Prostate gland (tissue), 2 donors: ENCODE results near the gene MYO6.

Source experiments
- POLR2A ChIP-seq: fragments of 450-650 bp; IDR thresholded peaks from one replicate; pipeline ENCODE4 v1.6.1; 2016; ENCODE audit warnings: antibody characterized with exemption, mild to moderate bottlenecking
- POLR2AphosphoS5 ChIP-seq: sonication (generic); formaldehyde crosslinking; IDR thresholded peaks from one replicate; pipeline ENCODE4 v1.6.1; 2017; ENCODE audit warnings: antibody characterized with exemption
- TF ChIP-seq, protein P1 (sequence below), 4 experiments: fragments of 200-600 bp in 2 of 4; fragments of 450-650 bp in 2 of 4; sonication (generic) in 2 of 4; IDR thresholded peaks; 1 replicate in 3 of 4; 2 replicates in 1 of 4; pipeline ENCODE4 v1.5.1; 2016 to 2019; ENCODE audit warnings: antibody characterized with exemption in 4 of 4, mild to moderate bottlenecking in 2 of 4, moderate library complexity in 2 of 4

DNA sequence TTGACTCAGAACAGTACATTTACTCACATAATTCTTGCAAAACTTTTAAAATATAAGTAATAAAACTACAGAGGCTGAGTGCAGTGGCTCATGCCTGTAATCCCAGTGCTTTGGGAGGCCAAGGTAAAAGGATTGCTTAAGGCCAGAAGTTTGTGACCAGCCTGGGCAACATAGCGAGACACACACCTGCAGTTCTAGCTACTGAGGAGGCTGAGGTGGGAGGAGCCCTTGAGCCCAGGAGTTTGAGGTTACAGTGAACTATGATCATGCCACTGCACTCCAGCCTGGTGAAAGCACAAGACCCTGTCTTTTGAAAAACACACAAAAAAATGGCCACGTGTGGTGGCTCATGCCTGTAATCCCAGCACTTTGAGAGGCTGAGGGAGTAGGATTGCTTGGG is 21.8 kb upstream of the MYO6 start:
- TF ChIP-seq, protein P1, sequence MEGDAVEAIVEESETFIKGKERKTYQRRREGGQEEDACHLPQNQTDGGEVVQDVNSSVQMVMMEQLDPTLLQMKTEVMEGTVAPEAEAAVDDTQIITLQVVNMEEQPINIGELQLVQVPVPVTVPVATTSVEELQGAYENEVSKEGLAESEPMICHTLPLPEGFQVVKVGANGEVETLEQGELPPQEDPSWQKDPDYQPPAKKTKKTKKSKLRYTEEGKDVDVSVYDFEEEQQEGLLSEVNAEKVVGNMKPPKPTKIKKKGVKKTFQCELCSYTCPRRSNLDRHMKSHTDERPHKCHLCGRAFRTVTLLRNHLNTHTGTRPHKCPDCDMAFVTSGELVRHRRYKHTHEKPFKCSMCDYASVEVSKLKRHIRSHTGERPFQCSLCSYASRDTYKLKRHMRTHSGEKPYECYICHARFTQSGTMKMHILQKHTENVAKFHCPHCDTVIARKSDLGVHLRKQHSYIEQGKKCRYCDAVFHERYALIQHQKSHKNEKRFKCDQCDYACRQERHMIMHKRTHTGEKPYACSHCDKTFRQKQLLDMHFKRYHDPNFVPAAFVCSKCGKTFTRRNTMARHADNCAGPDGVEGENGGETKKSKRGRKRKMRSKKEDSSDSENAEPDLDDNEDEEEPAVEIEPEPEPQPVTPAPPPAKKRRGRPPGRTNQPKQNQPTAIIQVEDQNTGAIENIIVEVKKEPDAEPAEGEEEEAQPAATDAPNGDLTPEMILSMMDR (IDR thresholded peaks at IDR 0.05), result no peak
- TF ChIP-seq POLR2AphosphoS5 (no peak), POLR2A (no peak)
